Activated gamma-delta T cell treated with anti-CD3 and anti-CD28 coated beads, Interleukin-2, amount 50 U/mL, for 16 hours (primary cell): Measurements from ENCODE around the gene MAN2A1.
"Not testable (repeated sequence)": the region's sequence is repeated elsewhere in the genome, so short reads cannot be mapped to it uniquely, and the experiment has no call there.

Experiments used
- DNase-seq: peaks from one replicate; pipeline ENCODE4 v3.0.0-alpha.2; 2020; ENCODE audit warnings: low read depth

MAN2A1 gene

DNA sequence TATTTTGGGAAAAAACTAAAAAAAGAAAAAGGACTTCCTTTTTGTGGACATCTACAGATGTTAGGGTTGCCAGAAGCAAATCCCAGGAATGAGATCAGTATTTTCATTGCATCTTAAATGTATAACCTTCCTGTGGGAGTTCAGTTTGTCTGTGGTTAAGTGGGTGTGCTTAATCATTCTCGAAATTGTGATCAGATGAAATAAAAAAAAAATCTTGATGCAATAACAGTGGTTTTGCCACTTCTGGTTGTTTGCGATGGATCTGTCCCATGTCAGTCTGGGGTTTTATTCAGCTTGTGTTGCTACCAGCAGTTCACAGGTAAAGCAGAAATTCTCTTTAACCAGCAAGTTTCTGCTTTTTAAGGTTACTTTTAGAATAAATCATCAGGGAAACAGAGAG is 179.0 kb downstream of the MAN2A1 start:
- no peak for DNase-seq

DNA sequence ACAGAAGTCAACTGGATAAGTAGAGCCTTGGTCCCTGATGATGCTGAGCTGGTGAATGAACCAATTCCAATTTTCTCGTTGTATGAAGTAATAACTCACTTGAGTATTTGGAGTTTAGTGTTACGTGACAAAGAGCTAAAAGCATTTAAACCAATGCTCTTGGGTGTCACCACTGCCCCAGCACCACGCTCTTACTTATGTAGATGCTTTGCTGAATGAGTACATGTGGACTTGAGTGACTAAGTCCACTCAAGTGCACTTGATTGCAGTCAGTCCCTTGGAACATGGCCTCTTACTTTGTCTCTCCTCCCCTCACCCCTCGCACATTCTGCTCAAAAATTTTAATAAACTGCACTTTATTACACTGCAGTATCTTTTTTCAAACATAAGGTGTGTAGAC is 184.0 kb downstream of the MAN2A1 start:
- DNase-seq: no peak

DNA sequence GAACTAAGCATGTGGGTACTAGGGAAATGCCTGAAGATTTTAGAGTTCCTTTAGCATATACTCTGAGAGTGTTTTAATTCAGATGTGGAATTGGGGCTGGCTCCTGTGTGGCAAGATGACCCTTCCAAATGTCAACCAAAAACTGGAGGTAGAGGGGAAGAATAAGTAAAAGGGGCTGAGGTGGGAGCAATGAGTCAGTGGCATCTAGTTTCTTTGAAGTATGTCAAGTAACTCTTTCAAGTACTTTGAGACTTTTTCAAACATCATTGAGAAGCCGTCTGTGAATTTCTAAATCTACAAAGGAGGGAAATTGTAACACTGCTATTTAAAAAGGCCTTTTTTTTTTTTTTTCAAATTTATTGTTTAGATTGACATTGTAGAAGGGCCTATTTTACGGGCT is 184.4 kb downstream of the MAN2A1 start:
- DNase-seq: no peak

DNA sequence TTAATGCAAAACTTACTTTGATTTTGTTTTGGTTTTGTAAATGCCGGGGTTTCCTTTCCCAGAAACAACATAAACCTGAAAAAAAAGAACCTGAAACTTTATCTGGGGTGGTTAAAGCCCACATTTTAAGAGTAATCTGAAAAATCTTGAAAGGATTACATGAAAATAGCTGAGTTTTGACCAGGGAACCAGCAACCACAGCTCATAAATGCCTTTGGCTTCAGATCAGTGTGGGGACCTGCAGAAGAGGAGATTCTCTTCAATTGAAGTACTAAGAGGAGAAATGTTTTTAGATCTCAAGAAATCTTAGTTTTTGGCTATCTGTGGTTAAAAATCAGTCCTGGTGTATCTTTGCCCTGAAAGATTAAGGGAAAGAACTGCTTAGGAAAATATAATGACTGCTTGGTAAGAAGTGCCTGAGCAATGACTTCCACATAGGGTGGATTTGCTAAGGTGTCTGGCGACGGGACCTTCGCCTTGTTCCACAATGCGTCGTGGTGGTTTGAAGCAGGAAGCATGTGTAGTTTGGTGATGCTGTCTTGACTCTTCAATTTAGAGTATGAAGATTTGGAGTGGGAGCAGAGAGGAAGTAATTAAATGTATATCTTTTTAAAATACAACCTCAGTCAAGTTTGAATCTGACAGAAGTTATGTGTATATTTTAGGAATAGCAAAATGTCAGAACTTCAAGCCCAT is 186.5 kb downstream of the MAN2A1 start:
- DNase-seq: no peak

DNA sequence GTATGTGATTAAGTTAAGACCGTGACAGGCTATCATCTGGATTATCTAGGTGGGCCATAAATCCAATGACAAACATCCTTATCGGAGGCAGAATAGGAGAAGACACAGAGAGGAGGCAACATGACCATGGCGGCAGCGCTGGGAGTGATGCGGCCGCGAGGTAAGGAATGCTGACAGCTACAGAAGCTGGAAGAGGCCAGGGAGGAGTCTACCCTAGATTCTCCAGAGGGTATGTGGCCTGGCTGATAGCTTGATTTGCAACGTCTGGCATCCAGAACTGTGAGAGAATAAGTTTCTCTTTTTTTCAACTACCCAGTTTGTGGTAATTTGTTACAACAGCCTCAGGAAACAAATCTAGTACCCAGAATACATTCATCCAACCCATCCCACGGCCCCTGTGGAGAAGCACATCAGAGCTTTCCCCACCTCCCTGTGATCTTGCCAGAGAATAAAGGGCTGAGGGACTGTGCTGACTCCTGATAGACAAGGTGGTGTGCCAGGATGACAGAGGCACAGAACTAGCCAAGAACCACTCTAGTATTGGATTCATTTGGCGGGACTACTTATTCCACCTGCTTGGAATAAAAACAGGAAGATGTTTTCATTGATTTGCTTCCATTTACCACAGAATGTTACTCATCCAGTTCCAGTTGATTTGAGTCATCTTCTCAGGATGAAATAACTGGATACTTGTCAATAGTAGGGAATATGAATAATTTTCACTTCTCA is 187.4 kb downstream of the MAN2A1 start:
- DNase-seq: no peak

DNA sequence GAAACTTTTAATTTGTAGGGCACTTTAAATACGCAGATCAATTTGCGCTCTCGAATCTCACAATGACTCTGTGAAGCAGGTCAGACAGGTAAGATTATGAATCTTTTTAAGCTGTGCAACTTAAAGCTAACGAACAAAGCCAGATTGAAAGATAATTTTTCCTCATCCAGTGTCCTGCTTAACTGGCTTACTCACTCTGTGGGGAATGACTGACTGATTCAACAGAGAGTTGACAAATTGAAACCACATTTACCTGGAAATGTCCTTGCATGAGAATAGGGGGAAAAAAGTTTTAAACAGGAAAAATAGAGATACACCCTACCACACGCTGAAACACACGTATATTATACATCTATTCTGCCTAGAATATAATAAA is 187.9 kb downstream of the MAN2A1 start:
- DNase-seq: no peak

DNA sequence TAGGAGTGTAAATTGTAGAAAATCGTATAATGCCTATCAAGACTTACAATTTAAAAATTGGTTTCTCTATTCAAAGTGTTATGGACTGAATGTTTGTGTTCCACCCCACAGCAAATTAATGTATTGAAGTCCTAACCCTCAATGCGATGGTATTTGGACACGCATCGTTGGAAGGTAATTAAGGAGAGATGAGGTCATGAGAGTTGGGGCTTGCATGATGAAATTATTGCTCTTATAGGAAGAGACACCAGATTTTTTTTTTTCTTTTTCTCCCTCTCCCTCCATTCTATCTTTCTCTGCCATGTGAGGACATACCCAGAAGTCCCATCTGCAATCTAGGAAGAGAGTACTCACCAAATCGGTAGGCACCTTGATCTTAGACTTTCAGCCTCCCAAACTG is 189.2 kb downstream of the MAN2A1 start:
- no peak for DNase-seq

DNA sequence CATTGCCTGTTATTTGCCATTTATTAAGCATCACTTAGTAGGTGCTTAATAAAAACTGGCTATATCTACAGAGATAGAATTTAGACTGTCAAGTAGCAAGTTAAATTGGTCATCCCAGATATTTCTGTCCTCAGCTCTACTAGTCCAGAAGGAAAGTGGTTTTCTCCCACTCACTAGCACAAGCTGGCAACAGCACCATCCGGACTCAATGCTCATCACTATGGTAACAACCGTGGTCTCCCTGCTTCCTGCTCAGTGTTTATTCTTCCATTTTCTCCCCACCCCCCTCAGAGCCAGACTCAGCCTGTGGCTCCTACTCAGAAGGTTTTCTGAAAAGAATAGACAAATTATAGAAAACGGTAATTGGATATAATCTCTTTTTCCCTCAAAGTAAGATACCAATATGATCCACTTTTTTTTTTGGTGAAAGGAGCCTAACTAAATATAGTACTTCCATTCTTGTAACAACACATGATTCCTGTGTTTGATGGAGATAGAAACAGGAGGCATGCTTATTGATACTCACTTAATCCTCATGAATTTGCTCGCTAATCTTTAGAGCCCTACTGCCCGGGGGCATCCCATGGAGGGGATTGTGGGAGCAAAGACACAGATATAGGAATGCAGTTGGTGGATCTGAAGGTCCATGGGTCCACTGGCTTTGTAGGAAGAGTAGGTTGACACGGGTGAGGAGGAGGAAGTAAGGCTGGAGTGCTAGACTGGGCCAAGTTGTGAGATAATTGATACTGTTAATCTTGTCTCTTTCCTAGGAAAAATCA is 191.4 kb downstream of the MAN2A1 start:
- DNase-seq: no peak

DNA sequence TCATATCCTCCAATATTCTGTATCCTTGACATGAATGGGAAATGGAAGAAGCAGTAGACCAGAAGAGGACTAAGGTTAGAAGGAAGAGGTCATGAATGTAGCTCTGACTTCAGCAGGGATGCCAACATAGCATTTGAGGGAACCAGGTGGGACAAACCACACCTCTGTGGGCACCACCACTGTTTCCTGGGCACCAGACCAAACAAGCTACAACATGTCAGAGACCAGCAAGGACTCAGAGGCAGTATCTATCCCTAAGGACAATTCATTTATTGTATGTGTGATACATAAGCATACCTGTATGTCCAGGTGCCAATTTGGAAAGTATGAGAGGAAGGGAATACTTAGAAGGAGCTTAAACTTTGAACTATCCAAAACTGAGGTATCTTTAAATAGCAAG is 192.8 kb downstream of the MAN2A1 start:
- DNase-seq: no peak

DNA sequence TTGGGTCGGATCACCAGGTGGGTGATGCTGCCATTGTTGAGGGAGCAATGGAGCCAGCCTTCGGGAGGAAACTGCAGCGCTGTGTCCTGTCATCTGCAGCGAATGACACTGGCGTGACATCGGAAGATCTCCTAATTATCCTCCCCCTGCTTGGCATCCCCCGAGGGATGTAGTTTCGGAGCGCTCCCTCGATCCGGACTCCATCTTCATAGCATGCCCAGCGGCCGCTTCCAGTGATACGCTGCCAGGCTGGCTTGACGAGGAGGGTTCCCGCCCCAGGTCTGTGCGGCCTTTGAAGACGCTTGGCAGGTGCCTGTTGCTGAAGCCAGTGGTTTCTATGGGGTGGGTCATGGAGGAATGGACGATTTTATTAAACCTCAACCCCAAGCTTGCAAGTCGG is 194.9 kb downstream of the MAN2A1 start:
- no peak for DNase-seq

DNA sequence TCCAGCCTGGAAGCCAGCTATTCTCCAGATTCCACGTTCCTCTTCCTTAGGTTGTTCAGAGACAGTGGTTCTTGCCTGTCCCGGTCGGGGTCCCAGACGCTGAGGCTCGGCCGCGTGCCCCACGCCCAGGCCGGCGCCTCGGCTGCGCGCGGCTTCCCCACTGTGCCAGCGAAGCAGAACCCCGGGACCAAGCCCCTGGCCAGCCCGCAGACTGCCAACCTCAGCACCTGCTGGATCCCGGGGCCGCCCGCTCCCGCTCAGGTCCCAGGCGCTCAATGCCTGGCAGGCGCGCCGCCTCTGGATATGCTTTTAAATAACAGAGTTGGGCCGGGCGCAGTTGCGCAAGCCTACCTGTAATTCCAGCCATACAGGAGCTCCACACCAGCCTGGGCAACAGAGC is 195.5 kb downstream of the MAN2A1 start:
- DNase-seq: no peak

DNA sequence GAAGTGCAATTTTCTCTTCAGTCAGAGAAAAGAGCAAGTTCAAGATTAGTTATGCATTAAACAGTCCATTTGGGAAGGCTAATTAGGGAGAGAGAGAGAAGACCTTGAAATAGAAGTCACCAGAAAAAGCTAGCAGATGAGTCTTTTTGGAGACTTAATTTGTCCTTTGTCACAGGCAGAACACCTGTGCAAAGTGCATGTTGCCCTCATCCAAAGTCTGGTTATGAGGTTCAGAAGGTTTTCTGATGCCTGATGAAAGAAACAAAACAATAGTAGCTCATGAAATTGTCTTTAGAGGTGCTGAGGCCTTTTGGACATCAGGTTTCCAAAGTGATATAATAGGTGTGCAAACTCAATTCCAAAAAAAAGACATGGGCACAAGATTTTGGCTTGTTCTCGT is 199.3 kb downstream of the MAN2A1 start:
- no peak for DNase-seq

DNA sequence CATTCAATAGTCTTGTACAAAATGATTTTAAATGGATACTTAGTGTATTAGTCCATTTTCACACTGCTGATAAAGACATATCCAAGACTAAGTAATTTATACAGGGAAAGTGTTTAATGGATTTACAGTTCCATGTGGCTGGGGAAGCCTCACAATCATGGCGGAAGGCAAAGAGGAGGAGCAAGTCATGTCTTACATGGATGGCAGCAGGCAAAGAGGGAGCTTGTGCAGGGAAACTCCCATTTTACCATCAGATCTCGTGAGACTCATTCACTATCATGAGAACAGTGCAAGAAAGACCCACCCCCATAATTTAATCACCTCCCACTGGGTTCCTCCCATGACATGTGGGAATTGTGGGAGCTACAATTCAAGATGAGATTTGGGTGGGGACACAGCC is 203.5 kb downstream of the MAN2A1 start:
- DNase-seq: not testable (repeated sequence)

DNA sequence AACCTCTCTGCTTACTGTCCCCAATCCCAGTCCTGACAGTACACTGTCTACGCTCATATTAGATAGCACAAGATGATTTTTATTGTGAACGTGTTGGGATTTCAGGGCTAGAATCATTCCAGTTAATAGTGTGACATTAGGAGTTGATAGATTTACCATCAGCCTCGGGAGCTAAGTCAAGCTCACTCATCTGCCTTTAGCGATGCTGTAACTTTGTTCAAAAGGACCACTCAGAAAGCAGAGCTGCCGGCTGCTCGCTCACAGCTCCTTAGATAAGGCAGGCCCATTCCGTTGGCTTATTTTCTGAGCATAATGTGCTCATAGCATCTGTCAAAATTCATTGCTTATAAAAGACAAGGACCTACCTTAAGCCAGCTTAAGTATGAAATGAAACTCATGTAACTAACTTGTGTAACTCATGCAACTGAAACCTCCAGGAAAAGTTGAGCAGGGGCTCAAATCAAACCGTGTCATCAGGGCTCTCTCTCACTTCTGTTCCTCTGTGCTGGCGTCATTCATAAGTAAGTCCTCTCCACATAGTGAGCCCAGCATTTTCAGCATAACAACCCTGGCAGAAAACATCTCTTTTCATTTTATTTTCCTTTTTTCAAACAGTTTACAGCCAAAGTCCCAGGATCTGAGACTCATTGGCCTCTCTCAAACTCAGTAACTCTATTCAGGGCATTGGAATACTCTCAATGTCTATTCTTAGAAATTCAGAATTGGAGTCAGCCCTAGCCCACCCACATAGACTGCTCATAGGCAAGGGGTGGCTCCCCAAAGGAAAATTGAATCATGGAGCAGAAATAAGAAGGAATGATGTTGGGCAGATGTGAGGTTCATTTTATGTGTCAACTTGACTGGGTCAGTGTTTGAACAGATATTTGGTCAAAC is 208.8 kb downstream of the MAN2A1 start:
- DNase-seq: no peak

DNA sequence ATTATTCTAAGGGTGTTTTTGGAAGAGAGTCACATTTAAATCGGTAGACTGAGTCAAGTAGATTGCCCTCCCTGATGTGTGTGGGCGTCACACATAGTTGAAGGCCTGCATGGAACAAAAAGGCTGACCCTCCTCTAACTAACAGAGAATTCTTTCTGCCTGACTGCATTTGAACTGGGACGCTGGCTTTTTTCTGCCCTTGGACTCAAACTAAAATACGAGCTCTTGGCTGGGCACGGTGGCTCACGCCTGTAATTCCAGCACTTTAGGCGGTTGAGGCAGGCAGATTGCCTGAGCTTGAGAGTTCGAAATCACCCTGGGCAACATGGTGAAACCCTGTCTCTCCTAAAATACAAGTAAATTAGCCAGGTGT is 209.4 kb downstream of the MAN2A1 start:
- no peak for DNase-seq

DNA sequence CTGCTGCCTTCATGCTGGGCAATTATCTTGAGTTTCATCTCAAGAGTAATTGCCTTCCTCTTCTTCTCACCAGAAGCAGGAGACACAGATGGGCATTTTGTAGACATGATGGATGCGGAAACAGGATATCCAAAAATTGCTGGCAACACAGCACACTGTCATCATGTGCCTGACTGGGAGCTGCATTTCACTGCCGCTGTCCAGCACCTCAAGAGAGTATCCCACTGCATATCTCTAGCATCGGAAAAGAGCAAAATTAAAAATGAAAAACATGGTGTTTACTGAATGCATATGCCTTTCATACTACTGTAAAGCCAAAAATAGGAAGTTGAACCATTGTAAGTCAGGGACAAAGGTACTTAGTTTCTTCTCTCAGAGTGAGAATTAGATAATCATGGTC is 210.7 kb downstream of the MAN2A1 start:
- DNase-seq: no peak

DNA sequence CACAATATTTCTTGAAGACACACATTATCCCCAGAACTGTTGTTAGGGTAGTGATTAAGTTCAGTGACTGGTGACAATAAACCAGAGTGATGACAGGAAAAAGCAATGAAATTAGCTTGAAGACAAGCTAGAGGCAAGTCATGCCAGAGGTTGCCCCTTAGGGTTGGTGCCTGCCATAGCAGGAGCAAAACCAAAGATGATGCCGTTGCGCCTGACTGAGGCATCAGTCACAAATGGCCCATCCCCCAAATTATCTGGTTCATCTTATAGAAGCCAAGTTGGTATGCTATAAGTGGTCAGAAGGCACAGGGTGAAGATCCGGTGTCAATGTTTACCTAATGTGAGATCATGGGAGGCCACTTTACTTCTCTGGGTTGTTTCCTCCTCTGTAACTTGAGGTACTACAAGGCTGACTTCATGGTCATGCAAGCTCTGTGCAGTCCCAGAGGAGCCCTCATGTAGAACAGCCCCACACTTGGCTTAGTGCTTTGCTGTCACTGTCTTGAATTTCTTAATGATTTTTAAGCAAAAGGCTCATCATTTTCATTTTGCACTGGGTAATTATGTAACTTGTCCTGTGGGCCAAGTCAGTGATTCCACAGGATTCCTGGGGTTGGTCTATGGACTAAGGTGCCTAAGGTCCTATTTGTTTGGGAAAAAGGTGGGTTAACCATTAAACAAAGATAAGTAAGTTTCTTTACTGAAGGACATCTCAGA is 211.3 kb downstream of the MAN2A1 start:
- DNase-seq: no peak

DNA sequence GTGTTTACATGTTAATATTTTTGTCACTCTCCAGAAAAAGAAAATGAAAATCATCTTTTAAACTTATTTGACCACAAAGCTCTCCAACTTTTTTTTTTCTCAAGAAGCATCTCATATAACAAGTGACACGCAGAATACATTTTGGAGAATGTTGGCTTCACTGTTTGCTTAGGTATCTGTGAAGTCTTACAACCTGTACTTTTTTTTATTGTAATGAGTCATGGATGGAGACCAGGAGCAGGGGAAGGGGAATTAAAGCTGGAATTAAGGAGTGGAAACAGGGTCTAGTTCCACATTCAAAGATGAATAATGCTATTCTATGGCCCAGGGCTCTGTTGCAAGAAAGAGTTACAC is 211.9 kb downstream of the MAN2A1 start:
- no peak for DNase-seq

DNA sequence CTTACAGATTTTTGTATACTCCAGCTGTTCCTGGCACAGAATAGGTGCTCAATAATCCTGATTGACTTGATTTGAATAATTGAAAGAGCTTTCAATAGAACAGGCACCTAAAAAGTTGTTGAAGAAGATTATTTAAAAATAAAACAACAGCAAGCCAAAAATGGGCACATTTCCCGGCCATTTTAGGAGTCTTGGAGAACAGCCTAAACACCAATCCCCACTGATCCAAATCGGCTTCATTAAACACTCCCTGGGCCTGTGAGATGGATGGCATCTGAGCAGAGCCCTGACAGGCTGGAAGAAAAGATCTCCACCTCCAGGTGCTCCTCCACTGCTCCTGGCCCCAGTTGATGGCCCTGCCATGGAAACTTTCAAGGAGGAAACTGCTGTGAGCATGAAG is 213.3 kb downstream of the MAN2A1 start:
- DNase-seq: no peak

DNA sequence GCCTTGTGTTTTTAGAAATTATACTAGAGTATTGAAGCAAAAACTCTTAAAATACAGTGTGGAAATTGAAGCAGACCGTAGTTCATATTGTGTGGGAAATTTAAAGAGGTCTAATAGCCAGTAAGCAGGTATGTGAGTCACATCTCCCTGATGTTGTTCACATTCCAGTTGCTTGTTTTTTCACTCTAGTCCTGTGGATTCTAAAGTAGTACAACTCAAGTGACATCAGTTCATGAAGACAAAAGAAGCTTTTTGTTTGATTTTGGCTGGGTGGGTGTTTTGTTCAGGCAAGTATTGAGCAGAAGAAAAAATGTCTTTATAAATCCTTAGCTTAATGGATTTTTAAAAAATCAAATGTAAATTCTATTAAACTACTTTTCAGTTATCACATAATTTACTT is 216.2 kb downstream of the MAN2A1 start:
- DNase-seq: no peak

DNA sequence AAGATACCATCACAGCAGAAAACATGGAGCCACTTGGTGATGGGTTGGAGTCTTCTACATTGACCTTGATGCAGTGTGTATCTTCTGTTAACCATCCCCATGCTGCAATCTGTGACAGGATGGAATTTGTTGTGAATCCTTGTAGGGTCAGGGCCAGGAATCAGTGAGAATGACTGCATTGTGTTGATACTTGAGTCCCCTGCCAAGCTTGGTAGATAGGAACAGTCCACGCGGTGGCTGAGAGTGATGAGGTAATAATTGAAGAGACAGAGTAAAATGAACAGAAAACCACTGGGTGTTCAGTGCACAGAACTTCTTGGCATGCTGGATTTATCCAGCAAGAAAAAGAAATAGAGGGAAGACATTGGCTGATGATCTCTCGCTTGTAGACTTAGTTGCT is 217.5 kb downstream of the MAN2A1 start:
- DNase-seq: no peak

DNA sequence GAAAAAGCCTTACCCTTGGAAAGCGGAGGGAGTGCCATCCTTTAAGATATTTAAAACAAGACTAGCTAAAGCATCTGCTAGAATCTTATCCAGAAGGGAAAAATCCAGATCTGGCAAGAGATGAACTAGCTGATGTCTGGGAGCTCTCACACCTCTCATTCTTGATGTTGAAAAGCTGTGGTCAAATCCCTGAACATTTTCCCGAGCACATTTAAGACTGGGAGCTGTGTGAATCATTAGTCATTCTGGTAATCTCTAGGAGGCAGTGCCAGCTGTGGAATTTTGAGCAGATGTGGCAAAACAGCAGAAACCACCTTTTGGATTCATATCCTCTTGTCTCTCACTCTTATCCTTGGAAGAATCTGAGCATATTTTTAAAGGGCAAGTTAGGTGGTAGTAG is 218.0 kb downstream of the MAN2A1 start:
- DNase-seq: no peak
